ENCODE measurements around the gene SUN5.

The SUN5 gene

DNA sequence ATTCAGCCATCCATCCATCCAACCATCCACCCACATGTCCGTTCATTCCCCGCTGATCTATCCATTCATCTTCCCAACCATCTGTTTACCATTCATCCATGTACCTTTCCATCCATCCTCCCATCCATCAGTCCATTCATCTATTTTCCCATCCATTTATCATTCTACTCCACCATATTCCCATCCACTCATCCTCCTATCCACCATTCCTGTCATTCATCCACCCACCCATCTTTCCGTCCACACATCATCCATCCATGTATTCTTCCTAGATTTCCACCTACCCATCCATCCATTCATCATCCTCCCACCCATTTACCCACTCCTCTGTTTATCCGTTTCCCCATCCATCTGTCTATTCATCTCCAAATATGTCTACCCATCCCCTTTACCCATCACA is 34.0 kb upstream of the SUN5 start:
- H3K9me3 ChIP-seq (ENCODE audit: insufficient read depth, low read depth, low read length) = no peaks in the 10 kb centered on the region

DNA sequence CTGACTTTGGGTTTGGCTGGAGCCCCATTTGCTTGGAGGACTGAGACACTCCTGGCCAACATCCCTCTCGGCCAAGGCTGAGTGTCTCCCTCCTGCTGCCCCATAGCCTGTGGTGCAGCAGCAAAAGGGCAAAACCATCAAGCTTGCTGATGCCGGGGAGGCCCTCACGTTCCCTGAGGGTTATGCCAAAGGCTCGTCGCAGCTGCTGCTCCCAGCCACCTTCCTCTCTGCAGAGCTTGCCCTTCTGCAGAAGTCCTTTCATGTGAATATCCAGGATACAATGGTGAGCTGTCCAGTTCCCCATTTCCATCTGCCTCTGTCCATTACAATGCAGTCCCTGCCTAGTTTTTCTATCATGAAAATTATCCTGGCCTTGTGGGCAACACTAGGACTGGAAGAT is 33.2 kb upstream of the SUN5 start:
- Histone ChIP-seq H3K27ac (ENCODE audit: low read depth, low read length) (no peak overlapping the region), H3K23ac (ENCODE audit: low read length) (no peak overlapping the region), H3K27me3 (ENCODE audit: insufficient read depth, low read length) (no peaks in the 10 kb centered on the region), H2BK5ac (ENCODE audit: low read depth, low read length, poor library complexity) (no peak overlapping the region), H3K4me2 (ENCODE audit: low read length) (no peak overlapping the region), H4K91ac (ENCODE audit: low read depth, low read length) (no peak overlapping the region), H4K12ac (ENCODE audit: low read depth, low read length) (no peak overlapping the region), H3K14ac (ENCODE audit: low read length) (no peak overlapping the region), H3K18ac (ENCODE audit: low read length) (no peak overlapping the region), H3K4me1 (ENCODE audit: control insufficient read depth in 1 of 2, insufficient read depth in 2 of 2, low read length in 2 of 2) (no peaks in the 10 kb centered on the region), H2BK12ac (ENCODE audit: low read length) (no peak overlapping the region), H2AFZ (ENCODE audit: insufficient read depth, low read length, poor library complexity) (no peak overlapping the region), H3K4me3 (ENCODE audit: low read depth, low read length) (no peak overlapping the region), H2BK120ac (ENCODE audit: insufficient read depth, low read length, poor library complexity) (no peak overlapping the region), H3K79me2 (ENCODE audit: control insufficient read depth, insufficient read depth, low read length, poor library complexity) (no peaks in the 10 kb centered on the region), H3K9me3 (ENCODE audit: insufficient read depth, low read depth, low read length) (no peaks in the 10 kb centered on the region), H3K79me1 (ENCODE audit: low read length) (no peaks in the 10 kb centered on the region), H2AK5ac (ENCODE audit: low read length) (no peak overlapping the region), H3K9ac (ENCODE audit: low read length) (no peak overlapping the region), H3K4ac (ENCODE audit: low read depth, low read length) (no peak overlapping the region), H4K8ac (ENCODE audit: low read depth, low read length) (no peak overlapping the region), H3K36me3 (ENCODE audit: control insufficient read depth in 1 of 2, insufficient read depth in 2 of 2, low read length in 2 of 2) (no peaks in the 10 kb centered on the region)
- no CpG with 5 or more reads among the region's 5 CpGs for WGBS (ENCODE audit: extremely low coverage, insufficient coverage, insufficient read length)
- DNase-seq = no peak

More for the DNA sequence above, 34.0 kb upstream of the SUN5 start:
- Histone ChIP-seq H3K4me1 (ENCODE audit: control insufficient read depth in 1 of 2, insufficient read depth in 2 of 2, low read length in 2 of 2) (no peaks in the 10 kb centered on the region), H3K4me3 (ENCODE audit: low read depth, low read length) (no peak overlapping the region), H3K79me1 (ENCODE audit: low read length) (no peaks in the 10 kb centered on the region), H3K14ac (ENCODE audit: low read length) (no peak overlapping the region), H3K4me2 (ENCODE audit: low read length) (no peak overlapping the region), H3K9ac (ENCODE audit: low read length) (no peak overlapping the region), H3K79me2 (ENCODE audit: control insufficient read depth, insufficient read depth, low read length, poor library complexity) (no peaks in the 10 kb centered on the region), H3K4ac (ENCODE audit: low read depth, low read length) (no peak overlapping the region), H4K91ac (ENCODE audit: low read depth, low read length) (no peak overlapping the region), H3K27me3 (ENCODE audit: insufficient read depth, low read length) (no peaks in the 10 kb centered on the region), H2AFZ (ENCODE audit: insufficient read depth, low read length, poor library complexity) (no peak overlapping the region), H4K12ac (ENCODE audit: low read depth, low read length) (no peak overlapping the region), H3K23ac (ENCODE audit: low read length) (no peak overlapping the region), H2BK120ac (ENCODE audit: insufficient read depth, low read length, poor library complexity) (no peak overlapping the region), H4K8ac (ENCODE audit: low read depth, low read length) (no peak overlapping the region), H2BK12ac (ENCODE audit: low read length) (no peak overlapping the region), H2BK5ac (ENCODE audit: low read depth, low read length, poor library complexity) (no peak overlapping the region), H3K18ac (ENCODE audit: low read length) (no peak overlapping the region), H2AK5ac (ENCODE audit: low read length) (no peak overlapping the region), H3K27ac (ENCODE audit: low read depth, low read length) (no peak overlapping the region), H3K36me3 (ENCODE audit: control insufficient read depth in 1 of 2, insufficient read depth in 2 of 2, low read length in 2 of 2) (no peaks in the 10 kb centered on the region)
- 100% methylated on average over 2 of the region's 4 CpGs for WGBS (ENCODE audit: extremely low coverage, insufficient coverage, insufficient read length)
- DNase-seq = no peak

DNA sequence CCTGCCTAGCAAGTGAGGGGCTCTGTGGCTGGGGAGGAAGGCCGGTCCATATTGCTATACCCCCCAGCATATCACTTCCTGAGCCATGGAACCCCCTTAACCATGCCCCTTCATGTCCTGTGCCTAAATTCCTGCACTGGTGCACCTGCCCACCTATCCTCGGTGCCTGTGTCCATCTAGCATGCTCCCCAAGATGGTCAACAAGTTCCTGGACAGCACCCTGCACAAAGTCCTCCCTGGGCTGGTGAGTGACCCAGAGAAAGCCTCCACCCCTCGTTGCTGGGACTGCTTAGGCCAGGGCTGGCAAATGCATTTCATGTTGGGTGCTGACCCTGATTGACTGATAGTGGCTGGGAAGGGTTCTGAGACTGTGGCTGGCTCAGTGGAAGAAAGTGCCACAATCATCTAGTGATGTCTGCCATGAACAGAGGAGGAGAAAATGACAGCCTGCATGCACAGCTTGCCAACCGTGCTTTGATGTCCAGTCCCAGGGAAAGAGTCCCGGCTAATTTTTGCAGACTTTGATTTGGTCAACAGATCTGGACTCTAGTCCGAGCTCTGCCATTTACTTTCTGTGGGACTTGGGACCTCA is 30.8 kb upstream of the SUN5 start:
- H3K27ac ChIP-seq (ENCODE audit: low read depth, low read length) = no peak overlapping the region
- no peak overlapping the region for H3K14ac ChIP-seq (ENCODE audit: low read length)
- no peak overlapping the region for H2AFZ ChIP-seq (ENCODE audit: insufficient read depth, low read length, poor library complexity)
- no peak for DNase-seq
- no peak overlapping the region for H4K12ac ChIP-seq (ENCODE audit: low read depth, low read length)
- no peaks in the 10 kb centered on the region for H3K79me2 ChIP-seq (ENCODE audit: control insufficient read depth, insufficient read depth, low read length, poor library complexity)
- H2AK5ac ChIP-seq (ENCODE audit: low read length) = no peak overlapping the region
- H3K4me1 ChIP-seq (ENCODE audit: control insufficient read depth in 1 of 2, insufficient read depth in 2 of 2, low read length in 2 of 2) = no peaks in the 10 kb centered on the region
- no peaks in the 10 kb centered on the region for H3K36me3 ChIP-seq (ENCODE audit: control insufficient read depth in 1 of 2, insufficient read depth in 2 of 2, low read length in 2 of 2)
- H3K4me3 ChIP-seq (ENCODE audit: low read depth, low read length) = no peak overlapping the region
- no peaks in the 10 kb centered on the region for H3K79me1 ChIP-seq (ENCODE audit: low read length)
- no peak overlapping the region for H3K18ac ChIP-seq (ENCODE audit: low read length)
- H2BK5ac ChIP-seq (ENCODE audit: low read depth, low read length, poor library complexity) = no peak overlapping the region
- no CpG with 5 or more reads among the region's 6 CpGs for WGBS (ENCODE audit: extremely low coverage, insufficient coverage, insufficient read length)
- no peak overlapping the region for H4K8ac ChIP-seq (ENCODE audit: low read depth, low read length)
- no peak overlapping the region for H2BK120ac ChIP-seq (ENCODE audit: insufficient read depth, low read length, poor library complexity)
- no peak overlapping the region for H2BK12ac ChIP-seq (ENCODE audit: low read length)
- no peak overlapping the region for H3K9ac ChIP-seq (ENCODE audit: low read length)
- no peak overlapping the region for H3K4me2 ChIP-seq (ENCODE audit: low read length)
- no peak overlapping the region for H3K4ac ChIP-seq (ENCODE audit: low read depth, low read length)
- H3K9me3 ChIP-seq (ENCODE audit: insufficient read depth, low read depth, low read length) = no peaks in the 10 kb centered on the region
- no peak overlapping the region for H3K23ac ChIP-seq (ENCODE audit: low read length)
- no peak overlapping the region for H4K91ac ChIP-seq (ENCODE audit: low read depth, low read length)
- no peaks in the 10 kb centered on the region for H3K27me3 ChIP-seq (ENCODE audit: insufficient read depth, low read length)

GRCh38 chr20:33034115-33034514 is 29.9 kb upstream of the SUN5 start:
- DNase-seq = no peak
- Histone ChIP-seq H3K4ac (ENCODE audit: low read depth, low read length) (no peak overlapping the region), H3K27me3 (ENCODE audit: insufficient read depth, low read length) (no peaks in the 10 kb centered on the region), H4K91ac (ENCODE audit: low read depth, low read length) (no peak overlapping the region), H4K8ac (ENCODE audit: low read depth, low read length) (no peak overlapping the region), H2BK12ac (ENCODE audit: low read length) (no peak overlapping the region), H3K27ac (ENCODE audit: low read depth, low read length) (no peak overlapping the region), H3K14ac (ENCODE audit: low read length) (no peak overlapping the region), H2BK5ac (ENCODE audit: low read depth, low read length, poor library complexity) (no peak overlapping the region), H3K4me3 (ENCODE audit: low read depth, low read length) (no peak overlapping the region), H3K4me2 (ENCODE audit: low read length) (no peak overlapping the region), H3K36me3 (ENCODE audit: control insufficient read depth in 1 of 2, insufficient read depth in 2 of 2, low read length in 2 of 2) (no peaks in the 10 kb centered on the region), H3K4me1 (ENCODE audit: control insufficient read depth in 1 of 2, insufficient read depth in 2 of 2, low read length in 2 of 2) (no peaks in the 10 kb centered on the region), H2AK5ac (ENCODE audit: low read length) (no peak overlapping the region), H3K79me2 (ENCODE audit: control insufficient read depth, insufficient read depth, low read length, poor library complexity) (no peaks in the 10 kb centered on the region), H3K18ac (ENCODE audit: low read length) (no peak overlapping the region), H2AFZ (ENCODE audit: insufficient read depth, low read length, poor library complexity) (no peak overlapping the region), H3K79me1 (ENCODE audit: low read length) (no peaks in the 10 kb centered on the region), H3K9ac (ENCODE audit: low read length) (no peak overlapping the region), H4K12ac (ENCODE audit: low read depth, low read length) (no peak overlapping the region), H3K23ac (ENCODE audit: low read length) (no peak overlapping the region), H2BK120ac (ENCODE audit: insufficient read depth, low read length, poor library complexity) (no peak overlapping the region), H3K9me3 (ENCODE audit: insufficient read depth, low read depth, low read length) (no peaks in the 10 kb centered on the region)
- WGBS (ENCODE audit: extremely low coverage, insufficient coverage, insufficient read length) = no CpG with 5 or more reads among the region's 5 CpGs

All from trophoblast cell (in vitro differentiated cells and primary cell).